K562 (cell line): ENCODE results near the gene C12orf75. TPM values are rescaled to one million over a fixed set of nuclear protein-coding genes. Genes with fewer than 3 reads are reported as not detected.

Source experiments
- ATAC-seq: fragments of 200-7000 bp; cut with Tn5 transposase; 3 replicates; pipeline ENCODE4 v1.9.1; 2020; ENCODE audit warnings: moderate library complexity
- BruUV-seq: library from RNA; stranded (reverse); fragments of 400-500 nt; replicated peaks from 2 replicates; lab custom pipeline; 2021; lab: Mats Ljungman, UMichigan
- CTCF ChIA-PET: fragments of 300-600 bp; formaldehyde crosslinking; extraction: SDS; loops from one replicate; lab custom pipeline; 2021; ENCODE audit warnings: low intra/inter-chr PET ratio; lab: Yijun Ruan, JAX
- POLR2A ChIA-PET: fragments of 300-600, 350-650 bp; sonication (Branson Sonifier 250); formaldehyde crosslinking; extraction: SDS; loops from one replicate; lab custom pipeline; 2021; ENCODE audit warnings: antibody characterized with exemption, inconsistent platforms; lab: Yijun Ruan, JAX
- DNase-seq, 4 experiments: peaks; one replicate each; pipeline versions ENCODE4 v3.0.0 to v3.0.0-alpha.2; 2011 to 2018; ENCODE audit warnings: low spot score in 3 of 4, mixed read lengths in 3 of 4; ENCODE audit errors: extremely low read depth in 1 of 4
- FAIRE-seq: peaks from 2 replicates; lab custom pipeline; 2011; peaks lifted over from hg19 to GRCh38; lab: Jason Lieb, UNC
- H2AFZ ChIP-seq: 2 replicates; pipeline ENCODE4 v1.6.0; 2011; ENCODE audit warnings: low read depth, low read length, control low read depth, inconsistent platforms
- H3K27ac ChIP-seq: fragments of 200-600 bp; 3 replicates; pipeline ENCODE4 v1.8.0; 2011; ENCODE audit warnings: low read depth, mild to moderate bottlenecking, control low read depth, inconsistent platforms, low read length, moderate library complexity, mixed read lengths; ENCODE audit errors: extremely low read depth
- H3K27me3 ChIP-seq, 2 experiments: fragments of 300-600 bp in 1 of 2; 2 replicates in 1 of 2; 3 replicates in 1 of 2; pipeline versions ENCODE4 v1.6.0 to v1.8.0; 2011; ENCODE audit warnings: inconsistent platforms in 2 of 2, low read length in 2 of 2, mild to moderate bottlenecking in 1 of 2, mixed read lengths in 1 of 2, moderate library complexity in 1 of 2; ENCODE audit not compliant: control insufficient read depth in 2 of 2, insufficient read depth in 2 of 2
- H3K36me3 ChIP-seq: fragments of 300-600 bp; 3 replicates; pipeline ENCODE4 v1.8.0; 2011; ENCODE audit warnings: mild to moderate bottlenecking, low read length, inconsistent platforms; ENCODE audit not compliant: control insufficient read depth, insufficient read depth
- H3K4me1 ChIP-seq, 2 experiments: fragments of 200-600 bp in 1 of 2; replicated peaks in 1 of 2; 2 replicates in 1 of 2; 3 replicates in 1 of 2; pipeline versions ENCODE4 v1.5.1 to v1.8.0; 2011; ENCODE audit warnings: inconsistent platforms in 2 of 2, low read length in 2 of 2, mild to moderate bottlenecking in 1 of 2, mixed read lengths in 1 of 2, moderate library complexity in 1 of 2; ENCODE audit not compliant: control insufficient read depth in 2 of 2, insufficient read depth in 2 of 2
- H3K4me2 ChIP-seq: 2 replicates; pipeline ENCODE4 v1.6.1; 2011; ENCODE audit warnings: low read length, control low read depth, inconsistent platforms, mixed read lengths; ENCODE audit not compliant: insufficient read depth
- H3K4me3 ChIP-seq: fragments of 200-600 bp; sonication (generic), shearing (Covaris generic); 2 replicates; pipeline ENCODE4 v1.5.1; 2016; ENCODE audit warnings: control low read depth, inconsistent platforms
- H3K79me2 ChIP-seq: fragments of 200-600 bp; 3 replicates; pipeline ENCODE4 v1.8.0; 2011; ENCODE audit warnings: low read length, inconsistent platforms; ENCODE audit not compliant: control insufficient read depth, insufficient read depth
- H3K9ac ChIP-seq, 2 experiments: 2 replicates each; pipeline versions ENCODE4 v1.6.0 to v1.6.1; 2011; ENCODE audit warnings: low read depth in 2 of 2, low read length in 2 of 2, control low read depth in 1 of 2, inconsistent platforms in 1 of 2, mild to moderate bottlenecking in 1 of 2, mixed read lengths in 1 of 2; ENCODE audit not compliant: insufficient read depth in 1 of 2
- H3K9me1 ChIP-seq: one replicate; pipeline ENCODE4 v1.6.0; 2011; ENCODE audit warnings: inconsistent platforms, mild to moderate bottlenecking, low read length, moderate library complexity; ENCODE audit not compliant: control insufficient read depth, insufficient read depth
- H3K9me3 ChIP-seq: replicated peaks from 2 replicates; pipeline ENCODE4 v1.5.1; 2011; ENCODE audit warnings: low read depth, low read length, inconsistent platforms; ENCODE audit not compliant: control insufficient read depth, insufficient read depth
- H4K20me1 ChIP-seq: replicated peaks from 2 replicates; pipeline ENCODE4 v1.6.1; 2011; ENCODE audit warnings: low read length, inconsistent platforms, mixed read lengths; ENCODE audit not compliant: control insufficient read depth, insufficient read depth
- DIDO1 ChIP-seq: fragments of 450-650 bp; IDR thresholded peaks from 2 replicates; pipeline ENCODE4 v1.6.1; 2016; ENCODE audit warnings: low read depth, missing biosample characterization, missing genetic modification characterization
- SUPT5H ChIP-seq: fragments of 450-650 bp; IDR thresholded peaks from 2 replicates; pipeline ENCODE4 v1.6.1; 2016
- ZNF134 ChIP-seq: fragments of 250-450 bp; sonication (Bioruptor Pico); conservative IDR thresholded peaks from 2 replicates; pipeline ENCODE4 v1.4.0; 2020
- WGBS: fragments of 100-300 bp; shearing (Covaris generic); methylation state at CpG from one replicate; pipeline ENCODE4 v1.1.6; 2016; ENCODE audit warnings: low coverage, mixed read lengths; ENCODE audit not compliant: insufficient coverage; ENCODE audit errors: missing lambda C conversion rate; 5-methylcytosine and 5-hydroxymethylcytosine counted together
- in situ Hi-C: fragments of 300-500 bp; cut with MboI; formaldehyde crosslinking; loops from 4 replicates; pipeline ENCODE4 v1.15.0; 2018; ENCODE audit warnings: inconsistent platforms, mixed read lengths
- intact Hi-C: fragments of 100-400 bp; cut with micrococcal nuclease; formaldehyde crosslinking; loops from 2 replicates; pipeline ENCODE4 v1.14.2; 2022
- polyA plus RNA-seq, 8 experiments: library from polyadenylated mRNA; depleted of rRNA in 4 of 8; stranded (reverse) in 5 of 8; unstranded in 3 of 8; fragments of >200 nt; fragmentation: Nextera tagmentation in 2 of 8; fragmentation: Illumina TruSeq in 1 of 8; extraction: Ambion mirVana in 2 of 8; extraction: Trizol in 1 of 8; gene quantifications; 2 replicates each; pipeline versions ENCODE4 v1.2.1 to v1.2.3, GENCODE V29; 2011 to 2014; ENCODE audit warnings: inconsistent platforms in 1 of 8, missing spikeins in 1 of 8
- total RNA-seq, 7 experiments: library from RNA; depleted of rRNA in 6 of 7; stranded (reverse); fragments of >200 nt in 6 of 7; fragmentation: Illumina TruSeq in 2 of 7; extraction: Trizol in 2 of 7; gene quantifications; 2 replicates each; pipeline versions ENCODE4 v1.2.1 to v1.2.3, GENCODE V29; 2011 to 2021; ENCODE audit warnings: low replicate concordance in 1 of 7
- TF ChIP-seq, protein P1 (sequence below): fragments of 250-450 bp; sonication (Bioruptor Pico); IDR thresholded peaks from 2 replicates; pipeline ENCODE4 v1.4.0; 2020
- TF ChIP-seq, protein P2 (sequence below): fragments of 250-450 bp; sonication (Bioruptor Pico); IDR thresholded peaks from 2 replicates; pipeline ENCODE4 v1.4.0; 2020; ENCODE audit warnings: mild to moderate bottlenecking, moderate library complexity
- TF ChIP-seq, protein P3 (sequence below): fragments of 450-650 bp; IDR thresholded peaks from 2 replicates; pipeline ENCODE4 v1.6.1; 2018; ENCODE audit not compliant: partially characterized antibody
- TF ChIP-seq, protein P4 (sequence below): IDR thresholded peaks from 2 replicates; pipeline ENCODE4 v1.6.1; 2016; ENCODE audit warnings: missing genetic modification characterization, missing compliant biosample characterization

The C12orf75 gene
- total and polyA plus RNA-seq, 9 of the 15 experiments (the other 6 are each of a cell fraction or from before 2014, with no cell fraction given) = 0.06 to 0.82 (median 0.26) TPM; not detected in 3

DNA sequence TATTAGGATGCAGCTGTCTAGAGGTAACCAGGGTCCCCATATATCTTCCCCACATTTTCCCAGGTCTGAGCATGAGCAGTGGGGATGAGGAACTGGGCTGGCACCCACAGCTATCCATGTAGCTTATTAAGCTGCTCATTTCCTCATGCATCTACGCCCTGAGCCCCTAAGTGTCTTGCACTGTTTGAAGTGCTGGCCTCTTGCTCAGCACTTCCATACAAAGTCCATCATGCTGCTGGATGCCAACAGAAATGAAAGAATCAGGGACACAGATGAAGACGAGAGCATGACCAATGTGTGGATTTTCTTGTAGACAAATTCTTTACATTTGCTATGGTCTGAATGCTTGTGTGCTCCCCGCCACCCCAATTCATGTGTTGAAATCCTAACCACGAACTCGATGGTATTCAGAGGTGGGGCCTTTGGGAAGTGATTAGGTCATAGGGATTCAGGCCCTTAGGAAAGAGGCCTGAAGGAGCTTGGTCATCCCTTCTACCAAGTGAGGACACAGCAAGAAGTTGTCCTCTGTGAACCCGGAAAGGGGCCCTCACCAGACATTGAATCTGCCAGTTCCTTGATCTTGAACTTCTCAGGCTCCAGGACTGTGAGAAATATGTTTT, 54.5 kb downstream of the C12orf75 start (continued):
- TF ChIP-seq, protein P1, sequence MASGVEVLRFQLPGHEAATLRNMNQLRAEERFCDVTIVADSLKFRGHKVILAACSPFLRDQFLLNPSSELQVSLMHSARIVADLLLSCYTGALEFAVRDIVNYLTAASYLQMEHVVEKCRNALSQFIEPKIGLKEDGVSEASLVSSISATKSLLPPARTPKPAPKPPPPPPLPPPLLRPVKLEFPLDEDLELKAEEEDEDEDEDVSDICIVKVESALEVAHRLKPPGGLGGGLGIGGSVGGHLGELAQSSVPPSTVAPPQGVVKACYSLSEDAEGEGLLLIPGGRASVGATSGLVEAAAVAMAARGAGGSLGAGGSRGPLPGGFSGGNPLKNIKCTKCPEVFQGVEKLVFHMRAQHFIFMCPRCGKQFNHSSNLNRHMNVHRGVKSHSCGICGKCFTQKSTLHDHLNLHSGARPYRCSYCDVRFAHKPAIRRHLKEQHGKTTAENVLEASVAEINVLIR (CRISPR knock-in tag) = no peak
- TF ChIP-seq, all 486 proteins: peak for 0

DNA sequence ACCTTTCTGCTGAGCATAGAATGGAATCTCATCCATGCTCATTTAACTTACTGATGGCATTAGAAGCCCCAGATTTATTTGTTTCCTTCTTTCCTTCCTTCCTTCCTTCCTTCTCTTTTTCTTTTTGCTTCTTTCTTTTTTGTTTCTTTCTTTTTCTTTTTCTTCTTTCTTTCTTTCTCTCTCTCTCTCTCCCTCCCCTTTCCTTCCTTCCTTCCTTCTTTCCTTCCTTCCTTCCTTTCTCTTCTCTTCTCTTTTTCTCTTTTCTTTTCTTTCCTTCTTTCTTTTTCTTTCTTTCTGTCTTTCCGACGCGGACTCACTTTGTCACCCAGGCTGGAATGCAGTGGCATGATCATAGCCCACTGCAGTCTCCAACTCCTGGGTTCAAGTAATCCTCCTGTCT, 55.9 kb downstream of the C12orf75 start:
- FAIRE-seq (no peak), ATAC-seq (no peak), DNase-seq (no peak)
- Histone ChIP-seq H3K27ac (no peak overlapping the region), H3K36me3 (no peaks in the 10 kb centered on the region), H3K9me1 (no peaks in the 10 kb centered on the region), H3K9me3 (no peaks in the 10 kb centered on the region), H3K4me1 (peaks cover 0 to 5% of the 10 kb centered on the region in 2 experiments; a peak in 1 of 5 replicates), H4K20me1 (no peaks in the 10 kb centered on the region), H3K9ac (no peak overlapping the region), H3K27me3 (peaks cover 0 to 21% of the 10 kb centered on the region in 2 experiments; a peak in 3 of 5 replicates), H2AFZ (no peak overlapping the region), H3K4me2 (no peak overlapping the region), H3K4me3 (no peak overlapping the region), H3K79me2 (no peaks in the 10 kb centered on the region)
- in situ Hi-C loops (loop anchor here (25.0 kb wide), 2 partner anchors 1024 to 1174 kb away; partner anchors contain the start of gene TXNRD1), intact Hi-C loops (loop anchor here (10.0 kb wide), 2 partner anchors 332 to 1002 kb away; no protein-coding TSS in a partner anchor)
- TF ChIP-seq, protein P2, sequence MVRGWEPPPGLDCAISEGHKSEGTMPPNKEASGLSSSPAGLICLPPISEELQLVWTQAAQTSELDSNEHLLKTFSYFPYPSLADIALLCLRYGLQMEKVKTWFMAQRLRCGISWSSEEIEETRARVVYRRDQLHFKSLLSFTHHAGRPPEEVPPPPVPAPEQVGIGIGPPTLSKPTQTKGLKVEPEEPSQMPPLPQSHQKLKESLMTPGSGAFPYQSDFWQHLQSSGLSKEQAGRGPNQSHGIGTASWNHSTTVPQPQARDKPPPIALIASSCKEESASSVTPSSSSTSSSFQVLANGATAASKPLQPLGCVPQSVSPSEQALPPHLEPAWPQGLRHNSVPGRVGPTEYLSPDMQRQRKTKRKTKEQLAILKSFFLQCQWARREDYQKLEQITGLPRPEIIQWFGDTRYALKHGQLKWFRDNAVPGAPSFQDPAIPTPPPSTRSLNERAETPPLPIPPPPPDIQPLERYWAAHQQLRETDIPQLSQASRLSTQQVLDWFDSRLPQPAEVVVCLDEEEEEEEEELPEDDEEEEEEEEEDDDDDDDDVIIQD = no peak
- TF ChIP-seq, protein P3, sequence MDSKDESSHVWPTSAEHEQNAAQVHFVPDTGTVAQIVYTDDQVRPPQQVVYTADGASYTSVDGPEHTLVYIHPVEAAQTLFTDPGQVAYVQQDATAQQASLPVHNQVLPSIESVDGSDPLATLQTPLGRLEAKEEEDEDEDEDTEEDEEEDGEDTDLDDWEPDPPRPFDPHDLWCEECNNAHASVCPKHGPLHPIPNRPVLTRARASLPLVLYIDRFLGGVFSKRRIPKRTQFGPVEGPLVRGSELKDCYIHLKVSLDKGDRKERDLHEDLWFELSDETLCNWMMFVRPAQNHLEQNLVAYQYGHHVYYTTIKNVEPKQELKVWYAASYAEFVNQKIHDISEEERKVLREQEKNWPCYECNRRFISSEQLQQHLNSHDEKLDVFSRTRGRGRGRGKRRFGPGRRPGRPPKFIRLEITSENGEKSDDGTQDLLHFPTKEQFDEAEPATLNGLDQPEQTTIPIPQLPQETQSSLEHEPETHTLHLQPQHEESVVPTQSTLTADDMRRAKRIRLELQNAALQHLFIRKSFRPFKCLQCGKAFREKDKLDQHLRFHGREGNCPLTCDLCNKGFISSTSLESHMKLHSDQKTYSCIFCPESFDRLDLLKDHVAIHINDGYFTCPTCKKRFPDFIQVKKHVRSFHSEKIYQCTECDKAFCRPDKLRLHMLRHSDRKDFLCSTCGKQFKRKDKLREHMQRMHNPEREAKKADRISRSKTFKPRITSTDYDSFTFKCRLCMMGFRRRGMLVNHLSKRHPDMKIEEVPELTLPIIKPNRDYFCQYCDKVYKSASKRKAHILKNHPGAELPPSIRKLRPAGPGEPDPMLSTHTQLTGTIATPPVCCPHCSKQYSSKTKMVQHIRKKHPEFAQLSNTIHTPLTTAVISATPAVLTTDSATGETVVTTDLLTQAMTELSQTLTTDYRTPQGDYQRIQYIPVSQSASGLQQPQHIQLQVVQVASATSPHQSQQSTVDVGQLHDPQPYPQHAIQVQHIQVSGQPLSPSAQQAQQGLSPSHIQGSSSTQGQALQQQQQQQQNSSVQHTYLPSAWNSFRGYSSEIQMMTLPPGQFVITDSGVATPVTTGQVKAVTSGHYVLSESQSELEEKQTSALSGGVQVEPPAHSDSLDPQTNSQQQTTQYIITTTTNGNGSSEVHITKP = no peak
- TF ChIP-seq DIDO1 (tag) = no peak
- TF ChIP-seq, protein P4, sequence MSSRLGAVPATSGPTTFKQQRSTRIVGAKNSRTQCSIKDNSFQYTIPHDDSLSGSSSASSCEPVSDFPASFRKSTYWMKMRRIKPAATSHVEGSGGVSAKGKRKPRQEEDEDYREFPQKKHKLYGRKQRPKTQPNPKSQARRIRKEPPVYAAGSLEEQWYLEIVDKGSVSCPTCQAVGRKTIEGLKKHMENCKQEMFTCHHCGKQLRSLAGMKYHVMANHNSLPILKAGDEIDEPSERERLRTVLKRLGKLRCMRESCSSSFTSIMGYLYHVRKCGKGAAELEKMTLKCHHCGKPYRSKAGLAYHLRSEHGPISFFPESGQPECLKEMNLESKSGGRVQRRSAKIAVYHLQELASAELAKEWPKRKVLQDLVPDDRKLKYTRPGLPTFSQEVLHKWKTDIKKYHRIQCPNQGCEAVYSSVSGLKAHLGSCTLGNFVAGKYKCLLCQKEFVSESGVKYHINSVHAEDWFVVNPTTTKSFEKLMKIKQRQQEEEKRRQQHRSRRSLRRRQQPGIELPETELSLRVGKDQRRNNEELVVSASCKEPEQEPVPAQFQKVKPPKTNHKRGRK (tag) = peak; percentile 73
- TF ChIP-seq ZNF134 (CRISPR knock-in tag) = no peak
- TF ChIP-seq SUPT5H = no peak
- ChIA-PET POLR2A (interaction anchor here (0.5 kb wide), 1 partner anchor 92 kb away, joined by 3 read pairs; no protein-coding TSS in a partner anchor), CTCF (no interaction called here)
- WGBS = 19% methylated on average over 3 of the region's 3 CpGs
- no TSS peak for BruUV-seq
